ENCODE measurements around the gene PRKCZ. TPM values are rescaled to one million over a fixed set of nuclear protein-coding genes. Genes with fewer than 3 reads are reported as not detected.

Gene PRKCZ
- total RNA-seq, 2 experiments from 2014 or later = 6.7 to 8.0 TPM

DNA sequence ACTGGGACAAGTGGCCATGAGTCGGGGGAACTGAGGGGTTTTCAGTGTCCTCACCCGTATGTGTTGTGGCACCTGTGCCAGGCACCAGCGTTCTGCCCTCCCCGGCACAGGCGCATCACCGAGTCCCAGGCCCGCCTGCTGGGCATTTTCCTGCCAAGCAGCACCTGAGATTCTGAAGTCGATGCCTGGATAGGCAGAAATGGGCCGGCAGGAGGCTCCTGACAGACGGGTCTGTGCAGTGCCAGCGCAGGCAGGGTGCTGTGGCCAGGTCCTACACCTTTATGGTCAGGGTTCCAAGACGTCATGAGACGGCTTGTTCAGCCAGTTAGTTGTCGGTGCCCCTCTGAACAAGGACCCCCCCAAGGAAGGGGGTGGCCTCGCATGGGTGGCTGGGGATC, 133.7 kb downstream of the PRKCZ start:
- POLR2A ChIA-PET = interaction anchor here (1.2 kb wide), 1 partner anchor 208 kb away, joined by 3 read pairs; the partner anchor contains the start of genes MORN1 and RER1
- Mint-ChIP-seq H3K9me3 (no peaks in the 10 kb centered on the region), H3K36me3 (ENCODE audit: low read depth) (no peaks in the 10 kb centered on the region), H3K27ac (no peak overlapping the region), H3K4me3 (no peak overlapping the region), H3K27me3 (no peaks in the 10 kb centered on the region), H3K4me1 (no peaks in the 10 kb centered on the region)
- DNase-seq = no peak
- CTCF ChIA-PET = interaction anchor here (1.4 to 1.6 kb wide), 2 partner anchors 9 to 10 kb away, joined by 4 to 5 read pairs; no protein-coding TSS in a partner anchor

DNA sequence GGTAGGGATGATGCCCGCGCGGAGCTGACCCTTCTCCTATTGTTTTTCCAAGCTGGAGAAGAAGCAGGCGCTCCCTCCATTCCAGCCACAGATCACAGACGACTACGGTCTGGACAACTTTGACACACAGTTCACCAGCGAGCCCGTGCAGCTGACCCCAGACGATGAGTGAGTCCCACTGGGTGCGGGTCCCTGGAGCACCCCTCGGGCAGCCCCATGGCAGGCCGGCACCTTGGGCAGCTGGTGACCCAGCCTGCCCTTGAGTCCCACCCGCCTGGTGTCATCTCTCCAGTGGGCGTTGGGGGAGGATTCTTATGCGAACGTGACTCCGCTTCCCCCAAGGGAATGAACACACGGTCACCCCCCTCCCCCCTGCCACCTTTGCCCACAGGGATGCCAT, 134.3 kb downstream of the PRKCZ start:
- ChIA-PET POLR2A (interaction anchor here (1.2 kb wide), 1 partner anchor 207 kb away, joined by 3 read pairs; the partner anchor contains the start of genes MORN1 and RER1), CTCF (interaction anchor here (1.4 kb wide), 1 partner anchor 10 kb away, joined by 5 read pairs; no protein-coding TSS in a partner anchor)
- no peaks in the 10 kb centered on the region for H3K36me3 Mint-ChIP-seq (ENCODE audit: low read depth)
- H3K27ac Mint-ChIP-seq = no peak overlapping the region
- H3K9me3 Mint-ChIP-seq = no peaks in the 10 kb centered on the region
- H3K4me1 Mint-ChIP-seq = peaks cover 4% of the 10 kb centered on the region
- no peak overlapping the region for H3K4me3 Mint-ChIP-seq
- no peaks in the 10 kb centered on the region for H3K27me3 Mint-ChIP-seq
- DNase-seq = no peak

DNA sequence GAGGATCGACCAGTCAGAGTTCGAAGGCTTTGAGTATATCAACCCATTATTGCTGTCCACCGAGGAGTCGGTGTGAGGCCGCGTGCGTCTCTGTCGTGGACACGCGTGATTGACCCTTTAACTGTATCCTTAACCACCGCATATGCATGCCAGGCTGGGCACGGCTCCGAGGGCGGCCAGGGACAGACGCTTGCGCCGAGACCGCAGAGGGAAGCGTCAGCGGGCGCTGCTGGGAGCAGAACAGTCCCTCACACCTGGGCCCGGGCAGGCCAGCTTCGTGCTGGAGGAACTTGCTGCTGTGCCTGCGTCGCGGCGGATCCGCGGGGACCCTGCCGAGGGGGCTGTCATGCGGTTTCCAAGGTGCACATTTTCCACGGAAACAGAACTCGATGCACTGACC, 134.7 kb downstream of the PRKCZ start:
- CTCF ChIA-PET = interaction anchor here (1.4 kb wide), 1 partner anchor 10 kb away, joined by 5 read pairs; no protein-coding TSS in a partner anchor

DNA sequence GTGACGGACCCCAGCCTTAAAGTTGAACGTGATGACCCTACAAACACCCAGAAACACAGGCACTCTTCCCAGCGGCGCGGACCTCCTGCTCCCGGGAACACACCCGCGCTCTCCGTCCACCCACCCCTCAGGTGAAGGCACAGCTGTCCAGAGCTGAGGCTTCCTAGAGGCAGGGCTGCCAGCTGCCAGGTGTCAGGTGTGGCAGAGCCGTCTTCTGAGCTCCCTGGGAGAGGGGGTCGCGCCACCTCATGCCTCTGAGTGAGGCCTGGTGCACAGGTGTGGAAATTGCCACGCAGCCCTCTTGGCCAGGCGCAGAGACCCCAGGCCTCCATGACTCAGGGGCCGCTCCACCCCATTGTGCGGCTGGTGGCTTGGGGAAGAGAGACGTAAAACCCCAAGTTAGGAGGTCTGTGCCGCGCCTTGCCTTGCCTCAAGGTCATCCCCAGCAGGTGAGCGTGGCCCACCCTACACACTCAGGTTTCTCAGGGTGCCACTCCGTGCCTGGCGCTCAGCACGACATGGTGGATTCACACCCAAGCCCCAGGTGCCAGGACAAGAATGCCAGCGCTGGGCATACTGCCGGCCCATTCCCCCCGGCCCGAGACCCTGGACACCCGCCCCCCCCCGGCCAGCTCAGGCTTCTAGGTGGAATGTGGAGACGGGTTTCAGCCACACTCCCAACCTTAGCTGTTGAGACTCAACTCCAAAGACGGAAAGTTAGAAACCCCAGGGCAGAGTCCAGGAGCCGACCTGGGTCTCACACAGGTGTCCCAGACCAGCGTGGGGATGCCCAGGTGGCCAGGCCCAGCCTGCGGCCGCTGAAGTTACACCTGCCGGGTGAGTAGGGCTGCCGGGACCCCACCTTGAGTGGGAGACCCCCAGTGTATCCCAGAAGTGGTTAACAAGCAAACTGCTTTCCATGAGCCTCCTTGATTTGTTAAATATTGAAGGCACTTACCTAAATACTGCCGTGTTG, 136.0 kb downstream of the PRKCZ start:
- H3K4me1 Mint-ChIP-seq = peaks cover 13% of the 10 kb centered on the region
- H3K9me3 Mint-ChIP-seq = no peaks in the 10 kb centered on the region
- H3K36me3 Mint-ChIP-seq (ENCODE audit: low read depth) = no peaks in the 10 kb centered on the region
- no peaks in the 10 kb centered on the region for H3K27me3 Mint-ChIP-seq
- POLR2A ChIA-PET = interaction anchor here (0.7 kb wide), 1 partner anchor 8 kb away, joined by 3 read pairs; the partner anchor contains the start of gene FAAP20
- no peak overlapping the region for H3K27ac Mint-ChIP-seq
- CTCF ChIA-PET = interaction anchor here (0.6 kb wide), 1 partner anchor 36 kb away, joined by 3 read pairs; no protein-coding TSS in a partner anchor
- no peak for DNase-seq
- H3K4me3 Mint-ChIP-seq = no peak overlapping the region

More for the DNA sequence above, 134.7 kb downstream of the PRKCZ start:
- H3K36me3 Mint-ChIP-seq (ENCODE audit: low read depth) = no peaks in the 10 kb centered on the region
- H3K4me1 Mint-ChIP-seq = peaks cover 5% of the 10 kb centered on the region
- no peak overlapping the region for H3K27ac Mint-ChIP-seq
- H3K4me3 Mint-ChIP-seq = no peak overlapping the region
- no peaks in the 10 kb centered on the region for H3K9me3 Mint-ChIP-seq
- no peak for DNase-seq
- POLR2A ChIA-PET = interaction anchor here (1.2 kb wide), 1 partner anchor 207 kb away, joined by 3 read pairs; the partner anchor contains the start of genes MORN1 and RER1
- H3K27me3 Mint-ChIP-seq = no peaks in the 10 kb centered on the region

DNA sequence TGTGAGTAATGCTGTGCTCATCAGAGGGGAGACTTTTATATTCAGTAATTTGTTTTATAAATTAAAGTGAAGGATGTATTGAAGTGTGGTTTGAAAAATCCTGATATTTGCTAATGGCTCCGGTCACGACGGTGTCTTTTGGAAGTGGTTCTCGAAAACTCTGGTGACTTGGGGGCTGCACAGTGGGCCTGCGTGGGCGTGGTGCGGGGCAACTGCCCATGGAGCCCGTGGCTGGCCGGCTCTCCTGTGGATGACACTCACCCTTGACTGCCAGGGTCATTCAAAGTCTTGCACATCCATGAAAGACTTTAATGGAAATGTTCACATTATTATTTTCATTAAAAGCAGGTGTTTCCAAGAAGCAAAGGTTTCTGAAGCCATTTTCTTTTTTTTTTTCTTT, 136.7 kb downstream of the PRKCZ start:
- DNase-seq = no peak
- H3K36me3 Mint-ChIP-seq (ENCODE audit: low read depth) = no peaks in the 10 kb centered on the region
- peaks cover 16% of the 10 kb centered on the region for H3K4me1 Mint-ChIP-seq
- H3K27me3 Mint-ChIP-seq = no peaks in the 10 kb centered on the region
- ChIA-PET POLR2A (no interaction called here), CTCF (no interaction called here)
- H3K9me3 Mint-ChIP-seq = no peaks in the 10 kb centered on the region
- H3K27ac Mint-ChIP-seq = no peak overlapping the region
- no peak overlapping the region for H3K4me3 Mint-ChIP-seq

DNA sequence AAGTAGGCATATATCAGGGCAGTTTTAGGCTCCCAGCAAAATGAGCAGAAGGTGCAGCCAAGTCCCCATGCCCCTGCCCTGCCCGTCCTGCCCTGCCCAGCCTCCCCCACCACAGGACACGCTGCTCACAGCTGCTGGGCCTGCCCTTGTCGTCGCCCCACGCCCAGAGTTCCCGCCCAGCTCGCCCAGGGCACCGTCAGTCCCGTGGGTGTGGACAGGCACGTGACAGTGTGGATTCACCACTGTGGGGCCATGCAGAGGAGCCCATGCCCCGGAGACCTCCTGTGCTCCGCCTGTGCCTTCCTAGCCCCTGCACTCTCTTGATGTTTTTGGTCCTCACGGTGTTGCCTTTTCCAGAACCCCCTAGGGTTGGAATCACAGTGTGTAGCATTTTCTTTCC, 137.4 kb downstream of the PRKCZ start:
- Mint-ChIP-seq H3K4me3 (no peak overlapping the region), H3K36me3 (ENCODE audit: low read depth) (no peaks in the 10 kb centered on the region), H3K9me3 (no peaks in the 10 kb centered on the region), H3K27me3 (no peaks in the 10 kb centered on the region), H3K4me1 (peaks cover 18% of the 10 kb centered on the region), H3K27ac (no peak overlapping the region)
- POLR2A ChIA-PET = no interaction called here
- no peak for DNase-seq
- CTCF ChIA-PET = no interaction called here

DNA sequence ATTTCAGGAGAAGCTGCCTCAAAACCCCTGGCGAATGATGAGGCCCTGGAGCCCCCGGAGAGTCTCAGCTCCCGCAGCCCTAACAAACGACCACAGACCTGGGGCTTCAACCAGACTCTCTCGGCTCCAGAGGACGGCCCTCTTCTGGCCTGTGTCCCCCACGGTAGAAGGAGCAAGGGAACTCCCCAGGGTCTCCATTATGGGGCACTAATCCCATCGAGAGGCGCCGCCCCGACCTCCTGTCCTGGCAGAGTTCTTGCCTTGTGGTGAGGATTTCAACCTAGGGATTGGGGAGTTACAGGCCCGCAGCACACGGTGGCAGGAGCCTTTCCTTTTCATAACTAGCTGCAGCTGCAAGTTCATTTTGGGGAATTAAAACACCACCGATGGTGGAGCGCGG, 138.1 kb downstream of the PRKCZ start:
- H3K9me3 Mint-ChIP-seq = no peaks in the 10 kb centered on the region
- no peaks in the 10 kb centered on the region for H3K36me3 Mint-ChIP-seq (ENCODE audit: low read depth)
- no peak overlapping the region for H3K4me3 Mint-ChIP-seq
- DNase-seq = no peak
- ChIA-PET POLR2A (interaction anchor here (3.0 kb wide), 1 partner anchor 11 kb away, joined by 11 read pairs; no protein-coding TSS in a partner anchor), CTCF (interaction anchor here (2.0 kb wide), 1 partner anchor 55 kb away, joined by 5 read pairs; no protein-coding TSS in a partner anchor)
- H3K27me3 Mint-ChIP-seq = no peaks in the 10 kb centered on the region
- H3K4me1 Mint-ChIP-seq = peaks cover 24% of the 10 kb centered on the region
- peak overlapping the region; percentile 47 for H3K27ac Mint-ChIP-seq

DNA sequence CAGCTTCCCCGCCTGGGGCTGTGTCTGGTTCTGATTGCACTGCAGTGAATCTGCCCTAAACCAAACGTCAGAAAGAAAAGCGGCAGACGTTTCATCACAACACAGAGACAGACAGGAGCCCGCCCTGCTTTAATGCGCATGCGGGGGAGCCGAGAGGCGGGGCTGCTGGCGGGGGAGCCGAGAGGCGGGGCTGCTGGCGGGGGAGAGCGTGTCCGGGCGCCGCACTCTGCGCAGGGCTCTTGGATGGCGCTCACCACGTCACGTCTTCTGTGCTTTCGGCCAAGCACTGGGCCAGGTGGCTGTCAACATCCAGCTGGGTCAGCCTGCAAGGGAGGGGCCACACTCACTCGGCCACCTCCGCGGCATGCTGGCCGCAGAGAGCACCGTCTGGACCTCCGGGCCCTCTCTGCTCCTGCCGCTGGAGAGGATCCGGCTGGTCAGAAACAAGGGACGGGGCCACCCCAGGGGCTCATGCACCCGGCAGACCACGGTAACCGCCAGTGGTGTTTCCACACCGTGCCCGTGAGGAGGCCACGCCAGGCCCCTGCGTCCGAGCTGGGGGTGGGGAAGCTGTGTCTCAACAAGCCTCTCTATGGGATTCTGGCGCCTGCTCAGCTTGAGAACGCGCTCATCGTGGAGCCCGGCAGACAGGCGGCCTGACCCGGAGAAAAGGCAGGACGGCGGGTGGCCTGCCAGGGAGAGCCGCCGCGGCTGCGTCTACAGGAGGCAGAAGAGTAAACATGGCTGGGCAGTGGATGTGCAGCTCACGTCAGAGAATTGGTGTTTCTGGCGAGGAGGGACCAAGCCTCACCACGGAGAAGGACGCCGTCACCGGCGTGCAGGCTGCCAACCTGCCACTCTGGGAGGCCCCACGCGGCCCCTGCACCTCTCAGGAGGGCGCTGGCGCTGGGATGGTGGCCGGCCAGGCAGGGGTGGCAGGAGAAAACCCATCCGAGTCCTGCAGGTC, 139.5 kb downstream of the PRKCZ start:
- POLR2A ChIA-PET = interaction anchor here (0.7 to 3.0 kb wide), 11 partner anchors 10 to 396 kb away, joined by 3 to 11 read pairs (median 3); partner anchors contain the start of genes MORN1 and RER1
- CTCF ChIA-PET = interaction anchor here (1.0 to 2.0 kb wide), 3 partner anchors 16 to 202 kb away, joined by 3 to 5 read pairs (median 4); partner anchors contain the start of genes MORN1 and RER1
- Mint-ChIP-seq H3K4me3 (peak overlapping the region; percentile 70), H3K27me3 (no peaks in the 10 kb centered on the region), H3K27ac (peak overlapping the region; percentile 92), H3K36me3 (ENCODE audit: low read depth) (no peaks in the 10 kb centered on the region), H3K9me3 (no peaks in the 10 kb centered on the region), H3K4me1 (peaks cover 28% of the 10 kb centered on the region)
- DNase-seq = peak; percentile 94

DNA sequence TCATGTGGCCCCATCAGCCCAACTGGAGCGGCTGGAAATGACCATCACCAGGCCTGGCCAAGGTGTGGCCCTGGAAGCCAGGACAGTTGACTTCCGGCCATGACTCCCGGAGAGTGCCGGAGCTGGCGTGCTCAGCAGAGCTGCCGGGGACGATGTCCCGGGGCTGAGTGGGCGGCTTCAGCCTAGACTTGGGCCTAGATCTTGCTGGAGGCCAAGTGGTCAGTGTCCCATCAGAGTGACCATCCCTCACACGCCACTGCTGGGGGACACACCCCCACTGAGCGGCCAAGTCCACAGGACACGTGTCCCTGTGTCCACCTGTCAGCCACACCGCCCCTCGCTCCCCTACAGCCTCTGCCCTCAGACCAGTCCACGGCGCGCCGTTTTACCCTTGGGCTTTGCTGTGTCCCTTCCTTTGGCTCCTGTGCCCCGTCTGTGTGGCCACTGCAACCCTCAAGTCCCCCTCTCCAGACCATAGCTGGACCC, 140.3 kb downstream of the PRKCZ start:
- peak overlapping the region; percentile 21 for H3K4me3 Mint-ChIP-seq
- H3K9me3 Mint-ChIP-seq = no peaks in the 10 kb centered on the region
- H3K27me3 Mint-ChIP-seq = no peaks in the 10 kb centered on the region
- ChIA-PET POLR2A (interaction anchor here (0.8 to 3.0 kb wide), 6 partner anchors 9 to 201 kb away, joined by 3 to 11 read pairs (median 4); partner anchors contain the start of genes MORN1 and RER1), CTCF (interaction anchor here (1.2 to 2.0 kb wide), 2 partner anchors 57 to 201 kb away, joined by 3 to 5 read pairs; partner anchors contain the start of genes MORN1 and RER1)
- H3K4me1 Mint-ChIP-seq = peaks cover 31% of the 10 kb centered on the region
- no peak for DNase-seq
- H3K36me3 Mint-ChIP-seq (ENCODE audit: low read depth) = no peaks in the 10 kb centered on the region
- no peak overlapping the region for H3K27ac Mint-ChIP-seq

DNA sequence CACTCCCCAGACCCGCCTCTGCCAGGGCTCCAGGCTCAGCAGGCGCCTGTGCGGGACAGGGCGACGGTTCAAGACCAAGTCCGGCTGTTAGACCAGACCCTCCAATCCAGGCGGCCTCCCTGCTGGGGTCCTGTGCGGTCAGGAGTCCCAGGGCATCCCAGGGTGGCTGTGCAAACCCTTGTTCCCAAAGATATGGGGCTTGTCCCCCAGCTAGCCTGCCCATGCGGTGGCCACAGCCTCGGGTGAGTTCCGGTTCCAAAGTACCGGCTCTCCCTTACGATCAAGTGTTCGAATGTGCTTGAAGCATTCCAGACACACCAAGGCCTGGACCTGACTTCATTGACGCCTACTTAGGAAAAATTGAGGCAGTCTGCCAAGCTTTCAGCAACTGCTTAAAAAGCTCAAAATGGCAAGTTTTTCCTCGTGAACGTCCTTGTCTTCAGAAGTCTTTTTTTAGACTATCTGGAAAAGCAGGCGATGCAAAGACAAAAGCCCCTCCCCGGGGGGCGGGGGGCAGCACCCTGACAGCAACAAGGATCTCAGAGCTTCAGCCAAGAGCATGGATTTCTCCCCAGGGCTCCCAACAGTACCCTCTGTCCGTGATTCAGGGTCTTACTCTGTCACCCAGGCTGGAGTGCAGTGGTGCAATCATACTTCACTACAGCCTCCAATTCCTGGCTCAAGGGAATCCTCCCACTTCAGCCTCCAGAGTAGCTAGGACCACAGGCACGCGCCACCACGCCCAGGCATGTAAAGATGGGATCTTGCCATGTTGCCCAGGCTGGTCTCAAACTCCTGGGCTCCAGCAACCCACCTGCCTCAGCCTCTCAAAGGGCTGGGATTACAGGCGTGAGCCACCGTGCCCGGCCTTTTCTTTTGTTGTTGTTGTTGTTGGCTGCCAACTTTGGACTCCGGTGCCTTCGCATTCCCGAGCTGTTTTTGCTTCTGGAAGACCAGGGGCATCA, 142.1 kb downstream of the PRKCZ start:
- DNase-seq = no peak
- POLR2A ChIA-PET = interaction anchor here (1.0 to 1.2 kb wide), 5 partner anchors 8 to 199 kb away, joined by 3 to 4 read pairs (median 3); partner anchors contain the start of genes MORN1 and RER1
- Mint-ChIP-seq H3K27me3 (no peaks in the 10 kb centered on the region), H3K4me1 (peaks cover 33% of the 10 kb centered on the region), H3K4me3 (peak overlapping the region; percentile 58), H3K9me3 (no peaks in the 10 kb centered on the region), H3K36me3 (ENCODE audit: low read depth) (no peaks in the 10 kb centered on the region), H3K27ac (no peak overlapping the region)
- CTCF ChIA-PET = interaction anchor here (1.0 to 1.9 kb wide), 2 partner anchors 109 to 189 kb away, joined by 3 to 7 read pairs; no protein-coding TSS in a partner anchor
